DND-41 (cell line): ENCODE data around the gene GAD1.

Experiments used
- ATAC-seq: fragments of 200-7000 bp; cut with Tn5 transposase; 3 replicates; pipeline ENCODE4 v1.9.1; 2021; ENCODE audit warnings: low read depth; ENCODE audit not compliant: insufficient read depth
- DNase-seq: peaks from one replicate; pipeline ENCODE4 v3.0.0-alpha.2; 2020
- H2AFZ ChIP-seq: 2 replicates; pipeline ENCODE4 v1.6.0; 2012; ENCODE audit warnings: low read depth, low read length
- H3K27ac ChIP-seq: 2 replicates; pipeline ENCODE4 v1.5.1; 2012; ENCODE audit warnings: low read length, inconsistent platforms
- H3K27me3 ChIP-seq: fragments of 200-600 bp; sonication (generic); 2 replicates; pipeline ENCODE4 v1.6.0; 2012; ENCODE audit warnings: low read length, mild to moderate bottlenecking, inconsistent platforms; ENCODE audit not compliant: insufficient read depth, poor library complexity
- H3K36me3 ChIP-seq: 2 replicates; pipeline ENCODE4 v1.5.1; 2012; ENCODE audit warnings: low read length, inconsistent platforms; ENCODE audit not compliant: insufficient read depth
- H3K4me1 ChIP-seq: 2 replicates; pipeline ENCODE4 v1.5.1; 2012; ENCODE audit warnings: mild to moderate bottlenecking, low read length; ENCODE audit not compliant: insufficient read depth
- H3K4me2 ChIP-seq: 2 replicates; pipeline ENCODE4 v1.6.0; 2012; ENCODE audit warnings: mild to moderate bottlenecking, moderate library complexity, low read length, inconsistent platforms; ENCODE audit not compliant: insufficient read depth
- H3K4me3 ChIP-seq, 2 experiments: fragments of 200-600 bp in 1 of 2; shearing (Covaris generic) in 1 of 2; 2 replicates each; pipeline ENCODE4 v1.5.1; 2012 to 2016; ENCODE audit warnings: inconsistent platforms in 2 of 2, low read length in 2 of 2, mild to moderate bottlenecking in 2 of 2, low read depth in 1 of 2, moderate library complexity in 1 of 2
- H3K79me2 ChIP-seq: 2 replicates; pipeline ENCODE4 v1.6.0; 2012; ENCODE audit warnings: low read length, inconsistent platforms; ENCODE audit not compliant: insufficient read depth
- H3K9ac ChIP-seq: 2 replicates; pipeline ENCODE4 v1.6.0; 2012; ENCODE audit warnings: low read depth, mild to moderate bottlenecking, inconsistent platforms, low read length, moderate library complexity
- H3K9me3 ChIP-seq: 2 replicates; pipeline ENCODE4 v1.5.1; 2012; ENCODE audit warnings: low read length, moderate library complexity, mild to moderate bottlenecking, inconsistent platforms; ENCODE audit not compliant: insufficient read depth, severe bottlenecking
- H4K20me1 ChIP-seq: 2 replicates; pipeline ENCODE4 v1.6.0; 2012; ENCODE audit warnings: low read length; ENCODE audit not compliant: insufficient read depth
- EZH2 ChIP-seq: IDR thresholded peaks from 3 replicates; pipeline ENCODE4 v1.6.1; 2012; ENCODE audit warnings: borderline replicate concordance, low read depth, mild to moderate bottlenecking, moderate library complexity, low read length, inconsistent platforms; ENCODE audit not compliant: severe bottlenecking
- TF ChIP-seq, protein P1 (sequence below): IDR thresholded peaks from 2 replicates; pipeline ENCODE4 v1.5.1; 2012; ENCODE audit warnings: borderline replicate concordance, low read length, moderate library complexity, mild to moderate bottlenecking; ENCODE audit not compliant: poor library complexity, severe bottlenecking; ENCODE audit errors: extremely low read depth

Gene GAD1

DNA sequence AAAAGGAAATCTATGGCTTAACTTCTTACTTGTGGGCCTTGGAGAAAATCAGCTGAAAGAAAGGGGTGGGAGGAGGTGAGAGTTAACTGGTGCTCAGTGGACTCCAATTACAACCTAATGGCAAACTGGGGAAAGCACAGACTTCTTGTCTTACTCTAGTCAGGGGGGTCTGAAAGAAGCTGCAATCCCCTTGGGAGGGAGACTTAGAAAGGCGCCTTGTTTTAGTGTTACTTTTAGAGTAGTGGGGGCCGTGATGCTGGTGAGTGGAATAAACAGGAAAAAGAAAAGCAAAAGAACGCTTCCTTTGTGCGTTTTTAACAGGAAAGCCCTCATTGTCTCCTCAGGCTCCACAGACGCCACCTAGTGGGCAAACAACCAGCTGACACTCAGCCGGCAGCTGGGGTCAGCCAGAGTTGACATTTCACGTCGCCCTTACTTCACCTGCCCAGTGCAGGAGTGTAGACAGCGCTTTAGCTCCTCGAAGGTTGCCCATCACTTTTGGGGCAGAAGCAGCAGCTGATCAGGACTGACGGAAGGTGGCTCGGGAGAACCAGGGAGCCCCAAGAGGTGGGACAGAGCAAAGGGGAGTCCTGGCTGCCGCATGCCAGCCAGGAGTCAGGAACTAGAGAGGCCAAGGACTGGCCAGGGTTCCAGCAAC is 56.5 kb downstream of the GAD1 start:
- Histone ChIP-seq H3K79me2 (no peaks in the 10 kb centered on the region), H3K9me3 (no peaks in the 10 kb centered on the region), H3K27me3 (peaks cover 3% of the 10 kb centered on the region), H3K4me1 (peaks cover 14% of the 10 kb centered on the region), H2AFZ (peak overlapping the region; percentile 91), H3K4me3 (peak overlapping the region in 1 of 2 experiments; percentile 49; a peak in 2 of 4 replicates), H3K4me2 (peak overlapping the region; percentile 69), H3K36me3 (no peaks in the 10 kb centered on the region), H3K27ac (peak overlapping the region; percentile 77), H4K20me1 (no peaks in the 10 kb centered on the region), H3K9ac (peak overlapping the region; percentile 49)
- ATAC-seq (peak; percentile 96), DNase-seq (peak; percentile 82)
- no peak for TF ChIP-seq EZH2
- TF ChIP-seq, protein P1, sequence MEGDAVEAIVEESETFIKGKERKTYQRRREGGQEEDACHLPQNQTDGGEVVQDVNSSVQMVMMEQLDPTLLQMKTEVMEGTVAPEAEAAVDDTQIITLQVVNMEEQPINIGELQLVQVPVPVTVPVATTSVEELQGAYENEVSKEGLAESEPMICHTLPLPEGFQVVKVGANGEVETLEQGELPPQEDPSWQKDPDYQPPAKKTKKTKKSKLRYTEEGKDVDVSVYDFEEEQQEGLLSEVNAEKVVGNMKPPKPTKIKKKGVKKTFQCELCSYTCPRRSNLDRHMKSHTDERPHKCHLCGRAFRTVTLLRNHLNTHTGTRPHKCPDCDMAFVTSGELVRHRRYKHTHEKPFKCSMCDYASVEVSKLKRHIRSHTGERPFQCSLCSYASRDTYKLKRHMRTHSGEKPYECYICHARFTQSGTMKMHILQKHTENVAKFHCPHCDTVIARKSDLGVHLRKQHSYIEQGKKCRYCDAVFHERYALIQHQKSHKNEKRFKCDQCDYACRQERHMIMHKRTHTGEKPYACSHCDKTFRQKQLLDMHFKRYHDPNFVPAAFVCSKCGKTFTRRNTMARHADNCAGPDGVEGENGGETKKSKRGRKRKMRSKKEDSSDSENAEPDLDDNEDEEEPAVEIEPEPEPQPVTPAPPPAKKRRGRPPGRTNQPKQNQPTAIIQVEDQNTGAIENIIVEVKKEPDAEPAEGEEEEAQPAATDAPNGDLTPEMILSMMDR, result peak; percentile 96

DNA sequence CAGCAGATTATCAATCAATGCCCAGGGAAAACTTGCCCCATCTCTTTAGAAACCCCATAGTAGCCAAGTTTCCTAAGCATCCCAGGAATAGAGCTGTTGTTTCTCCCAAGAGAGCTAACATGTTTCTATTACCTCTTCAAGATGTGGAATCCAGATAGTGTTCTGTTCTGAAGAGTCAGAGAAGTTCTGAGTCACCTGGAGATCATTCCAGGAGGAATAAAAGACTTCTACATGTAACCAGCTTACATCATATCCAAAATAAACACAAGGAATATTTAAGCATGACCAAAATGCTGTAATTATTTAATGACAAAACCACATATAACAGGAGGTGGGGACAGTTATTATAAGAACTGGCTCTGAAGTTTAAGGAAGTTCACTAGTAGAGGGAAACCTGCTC is 61.4 kb downstream of the GAD1 start:
- Histone ChIP-seq H2AFZ (peak overlapping the region; percentile 80), H3K9ac (0 out of 2 replicates have a peak overlapping the region, but pooled peaks have one; percentile 24), H3K27ac (no peak overlapping the region), H3K4me2 (peak overlapping the region; percentile 52), H3K4me1 (peaks cover 15% of the 10 kb centered on the region), H3K4me3 (peak overlapping the region in 1 of 2 experiments; percentile 22; a peak in 1 of 4 replicates), H4K20me1 (no peaks in the 10 kb centered on the region), H3K79me2 (no peaks in the 10 kb centered on the region), H3K27me3 (no peaks in the 10 kb centered on the region), H3K36me3 (no peaks in the 10 kb centered on the region), H3K9me3 (no peaks in the 10 kb centered on the region)
- no peak for TF ChIP-seq EZH2
- TF ChIP-seq, protein P1, result no peak
- ATAC-seq (peak; percentile 30; the same call in 2 of the 3 replicates), DNase-seq (no peak)

DNA sequence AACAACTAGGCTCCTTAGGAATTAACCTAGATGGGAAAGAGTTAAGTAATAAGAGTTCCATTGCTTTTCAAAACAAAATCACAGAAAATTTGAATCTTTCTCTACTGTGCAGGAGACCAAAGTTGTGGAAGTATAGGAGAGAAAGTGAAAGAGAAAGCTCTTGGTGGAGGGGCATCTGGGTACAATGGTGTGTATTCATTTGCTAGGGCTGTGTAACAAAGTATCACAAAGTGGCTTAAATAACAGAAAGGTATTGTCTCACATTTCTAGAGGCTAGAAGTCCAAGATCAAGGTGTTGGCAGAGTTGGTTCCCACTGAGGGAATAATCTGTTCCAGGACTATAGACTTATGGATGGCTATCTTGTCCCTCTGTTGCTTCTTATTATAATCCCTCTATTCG is 61.8 kb downstream of the GAD1 start:
- Histone ChIP-seq H3K9ac (0 out of 2 replicates have a peak overlapping the region, but pooled peaks have one; percentile 24), H2AFZ (peak overlapping the region; percentile 80), H3K4me2 (peak overlapping the region; percentile 52)

More for the DNA sequence above, 61.8 kb downstream of the GAD1 start:
- Histone ChIP-seq H3K9me3 (no peaks in the 10 kb centered on the region), H3K79me2 (no peaks in the 10 kb centered on the region), H3K27me3 (no peaks in the 10 kb centered on the region), H3K4me1 (peaks cover 11% of the 10 kb centered on the region), H3K36me3 (no peaks in the 10 kb centered on the region), H3K4me3 (peak overlapping the region in 1 of 2 experiments; percentile 22; a peak in 1 of 4 replicates), H3K27ac (peak overlapping the region; percentile 47; the same call in 1 of the 2 replicates), H4K20me1 (no peaks in the 10 kb centered on the region)
- no peak for TF ChIP-seq EZH2
- TF ChIP-seq, protein P1, result no peak
- peak; percentile 96 for ATAC-seq
- DNase-seq, result peak; percentile 18
